ENCODE results near the gene BCL2.

The BCL2 gene

DNA sequence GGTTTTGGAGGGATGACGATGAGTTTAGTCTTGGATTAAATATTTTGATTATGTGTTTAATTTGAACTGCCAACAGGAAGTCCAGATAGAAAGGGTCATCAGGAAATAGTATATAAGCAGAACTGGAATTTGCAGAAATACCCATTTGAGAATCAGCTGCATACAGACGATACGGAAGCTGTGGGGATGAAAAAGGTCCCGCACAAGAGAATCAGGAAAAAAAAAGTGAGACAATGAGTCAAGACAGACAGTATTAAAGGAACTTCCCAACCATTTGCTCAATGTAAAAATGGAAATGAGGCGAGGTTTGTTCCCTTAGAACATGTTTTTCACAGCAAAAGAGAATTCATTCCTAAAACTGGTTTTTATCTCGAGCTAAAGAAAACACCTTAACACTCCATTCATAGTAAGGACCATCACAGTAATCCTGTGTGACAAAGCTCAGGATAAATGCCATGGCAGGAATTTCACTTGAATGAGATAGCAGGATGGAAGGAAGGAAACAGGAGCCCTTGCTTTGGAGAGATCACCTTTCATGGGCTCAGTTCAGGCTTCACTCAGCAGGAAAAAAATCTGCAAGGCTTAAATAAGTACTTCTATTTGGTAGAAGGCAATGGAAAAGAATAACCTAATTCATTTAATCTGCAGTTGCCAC is 29.3 kb downstream of the BCL2 start:
- Mint-ChIP-seq H3K27me3 (no peaks in the 10 kb centered on the region), H3K4me3 (peak overlapping the region; percentile 64), H3K36me3 (ENCODE audit: low read depth) (peaks cover 54% of the 10 kb centered on the region), H3K9me3 (no peaks in the 10 kb centered on the region), H3K27ac (peak overlapping the region; percentile 93), H3K4me1 (ENCODE audit: low read depth) (peaks cover 2% of the 10 kb centered on the region)

DNA sequence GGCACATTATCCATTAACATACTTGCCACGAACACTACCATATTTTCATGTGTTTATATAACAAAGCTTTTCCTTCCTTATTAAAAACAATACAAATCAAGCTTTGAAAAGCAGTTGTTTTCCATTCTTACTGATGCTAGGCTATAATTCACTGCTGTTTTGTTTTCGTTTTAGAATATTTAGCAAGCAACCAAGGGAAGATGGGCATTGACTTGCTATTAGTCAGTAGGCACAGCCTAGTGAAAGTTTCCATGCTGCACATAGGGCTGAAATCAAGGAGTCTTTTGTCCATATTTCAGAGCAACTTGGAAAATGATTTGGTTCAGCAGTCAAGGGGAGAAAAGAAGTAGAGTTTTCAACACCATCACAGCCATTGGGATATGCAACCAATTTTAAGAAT is 31.3 kb downstream of the BCL2 start:
- Mint-ChIP-seq H3K27me3 (no peaks in the 10 kb centered on the region), H3K36me3 (ENCODE audit: low read depth) (peaks cover 55% of the 10 kb centered on the region), H3K4me1 (ENCODE audit: low read depth) (peaks cover 13% of the 10 kb centered on the region), H3K4me3 (no peak overlapping the region), H3K27ac (no peak overlapping the region), H3K9me3 (no peaks in the 10 kb centered on the region)

GRCh38 chr18:63287691-63288220 is 31.8 kb downstream of the BCL2 start:
- H3K27me3 Mint-ChIP-seq, result no peaks in the 10 kb centered on the region
- H3K9me3 Mint-ChIP-seq, result no peaks in the 10 kb centered on the region
- H3K27ac Mint-ChIP-seq, result no peak overlapping the region
- peaks cover 50% of the 10 kb centered on the region for H3K36me3 Mint-ChIP-seq (ENCODE audit: low read depth)
- peaks cover 17% of the 10 kb centered on the region for H3K4me1 Mint-ChIP-seq (ENCODE audit: low read depth)
- H3K4me3 Mint-ChIP-seq, result no peak overlapping the region

- H3K9me3 Mint-ChIP-seq, result no peaks in the 10 kb centered on the region
- no peak overlapping the region for H3K27ac Mint-ChIP-seq
- peaks cover 22% of the 10 kb centered on the region for H3K4me1 Mint-ChIP-seq (ENCODE audit: low read depth)
- H3K4me3 Mint-ChIP-seq, result no peak overlapping the region
- H3K36me3 Mint-ChIP-seq (ENCODE audit: low read depth), result peaks cover 49% of the 10 kb centered on the region
- H3K27me3 Mint-ChIP-seq, result no peaks in the 10 kb centered on the region
Observed at GRCh38 chr18:63286926-63287325, 32.6 kb downstream of the BCL2 start.

DNA sequence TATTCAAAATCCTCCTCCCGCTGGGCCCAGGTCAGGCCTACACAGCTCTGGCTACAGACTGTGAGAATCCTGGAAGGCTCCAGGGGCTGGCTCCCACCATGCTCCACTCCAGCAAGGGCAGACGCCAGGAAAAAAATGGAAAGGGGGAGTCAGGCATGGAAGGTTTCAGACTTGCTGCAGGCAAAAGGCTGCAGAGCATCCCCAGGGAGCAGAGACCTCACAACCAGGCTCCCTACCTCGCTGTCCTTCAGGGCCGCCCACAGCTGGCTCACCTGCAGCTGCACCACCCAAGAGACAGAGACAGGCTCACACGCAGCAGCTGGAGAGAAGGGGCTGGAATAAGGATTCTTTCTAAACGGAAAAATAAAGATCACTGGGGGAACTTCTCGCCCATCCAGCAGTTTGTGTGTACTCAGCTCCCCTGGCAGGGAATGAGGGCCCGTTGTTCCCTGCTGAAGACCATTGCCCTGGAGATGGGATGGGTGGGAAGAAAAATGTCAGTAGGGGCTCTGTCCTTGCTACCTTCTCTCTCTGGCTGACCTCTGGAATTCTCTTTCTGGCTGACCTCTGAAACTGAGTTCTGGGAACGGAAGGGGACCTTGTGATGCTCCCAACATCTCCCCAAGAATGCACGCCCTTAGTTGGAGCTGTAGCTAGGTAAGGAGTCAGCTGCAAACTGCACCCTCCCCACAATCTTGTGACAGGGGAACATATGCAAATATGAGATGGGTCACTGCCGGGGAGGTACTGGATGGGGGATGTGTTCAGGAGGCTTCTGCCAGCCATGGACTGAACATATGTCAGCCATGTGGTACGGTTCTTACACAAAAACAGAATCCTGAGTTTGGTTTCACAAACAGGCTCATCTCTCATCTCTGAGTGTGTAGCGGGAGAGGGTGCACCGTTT is 34.5 kb downstream of the BCL2 start:
- Mint-ChIP-seq H3K4me1 (ENCODE audit: low read depth) (peaks cover 37% of the 10 kb centered on the region), H3K27me3 (no peaks in the 10 kb centered on the region), H3K4me3 (no peak overlapping the region), H3K36me3 (ENCODE audit: low read depth) (peaks cover 51% of the 10 kb centered on the region), H3K27ac (peak overlapping the region; percentile 21), H3K9me3 (peaks cover 4% of the 10 kb centered on the region)

GRCh38 chr18:63284173-63284799 is 35.3 kb downstream of the BCL2 start:
- no peak overlapping the region for H3K27ac Mint-ChIP-seq
- H3K36me3 Mint-ChIP-seq (ENCODE audit: low read depth), result peaks cover 51% of the 10 kb centered on the region
- H3K4me3 Mint-ChIP-seq, result no peak overlapping the region
- no peaks in the 10 kb centered on the region for H3K27me3 Mint-ChIP-seq
- peaks cover 4% of the 10 kb centered on the region for H3K9me3 Mint-ChIP-seq
- H3K4me1 Mint-ChIP-seq (ENCODE audit: low read depth), result peaks cover 43% of the 10 kb centered on the region

DNA sequence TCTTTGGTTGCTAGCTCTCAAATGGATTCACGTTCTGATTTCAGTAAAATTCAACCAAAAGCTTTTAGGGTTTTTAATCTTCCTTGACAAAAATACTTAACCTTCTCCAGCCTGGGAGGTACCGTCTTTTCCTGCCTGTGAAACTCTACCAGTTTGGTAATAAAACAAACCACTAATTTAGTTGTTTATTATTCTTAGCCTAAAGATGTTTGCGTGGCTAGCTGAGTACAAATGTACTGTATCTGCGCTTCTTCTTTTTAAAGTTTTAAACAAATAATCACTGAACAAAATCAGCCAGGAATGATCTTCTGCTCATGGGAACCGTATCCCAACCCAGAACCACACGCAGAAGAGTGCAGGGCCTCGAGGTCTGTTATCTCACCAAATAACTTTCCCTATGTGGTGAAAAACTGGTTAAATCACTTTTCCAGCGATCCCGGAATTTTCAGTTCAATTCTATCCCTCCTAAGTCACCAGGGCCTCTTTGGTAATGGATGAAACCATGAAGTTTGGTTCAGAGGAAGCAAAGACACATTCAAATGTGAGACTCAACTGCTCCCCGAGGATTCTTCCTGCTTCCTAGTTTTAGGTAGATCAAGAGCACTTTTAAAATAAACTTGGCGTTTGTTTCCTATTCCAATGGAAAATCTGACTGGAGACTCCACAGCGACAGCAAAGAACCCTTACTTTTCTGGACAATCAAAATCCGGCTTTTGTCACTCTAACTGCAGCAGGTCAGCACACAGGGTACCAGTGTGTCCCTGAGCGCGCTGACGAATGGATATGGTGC is 36.1 kb downstream of the BCL2 start:
- peaks cover 59% of the 10 kb centered on the region for H3K36me3 Mint-ChIP-seq (ENCODE audit: low read depth)
- H3K4me1 Mint-ChIP-seq (ENCODE audit: low read depth), result peaks cover 51% of the 10 kb centered on the region
- peaks cover 4% of the 10 kb centered on the region for H3K9me3 Mint-ChIP-seq
- no peaks in the 10 kb centered on the region for H3K27me3 Mint-ChIP-seq
- peak overlapping the region; percentile 46 for H3K27ac Mint-ChIP-seq
- no peak overlapping the region for H3K4me3 Mint-ChIP-seq

- peaks cover 4% of the 10 kb centered on the region for H3K9me3 Mint-ChIP-seq
- H3K4me3 Mint-ChIP-seq, result no peak overlapping the region
- H3K36me3 Mint-ChIP-seq (ENCODE audit: low read depth), result peaks cover 65% of the 10 kb centered on the region
- H3K27ac Mint-ChIP-seq, result no peak overlapping the region
- H3K27me3 Mint-ChIP-seq, result no peaks in the 10 kb centered on the region
- H3K4me1 Mint-ChIP-seq (ENCODE audit: low read depth), result peaks cover 58% of the 10 kb centered on the region
Observed at GRCh38 chr18:63282793-63283192, 36.8 kb downstream of the BCL2 start.

DNA sequence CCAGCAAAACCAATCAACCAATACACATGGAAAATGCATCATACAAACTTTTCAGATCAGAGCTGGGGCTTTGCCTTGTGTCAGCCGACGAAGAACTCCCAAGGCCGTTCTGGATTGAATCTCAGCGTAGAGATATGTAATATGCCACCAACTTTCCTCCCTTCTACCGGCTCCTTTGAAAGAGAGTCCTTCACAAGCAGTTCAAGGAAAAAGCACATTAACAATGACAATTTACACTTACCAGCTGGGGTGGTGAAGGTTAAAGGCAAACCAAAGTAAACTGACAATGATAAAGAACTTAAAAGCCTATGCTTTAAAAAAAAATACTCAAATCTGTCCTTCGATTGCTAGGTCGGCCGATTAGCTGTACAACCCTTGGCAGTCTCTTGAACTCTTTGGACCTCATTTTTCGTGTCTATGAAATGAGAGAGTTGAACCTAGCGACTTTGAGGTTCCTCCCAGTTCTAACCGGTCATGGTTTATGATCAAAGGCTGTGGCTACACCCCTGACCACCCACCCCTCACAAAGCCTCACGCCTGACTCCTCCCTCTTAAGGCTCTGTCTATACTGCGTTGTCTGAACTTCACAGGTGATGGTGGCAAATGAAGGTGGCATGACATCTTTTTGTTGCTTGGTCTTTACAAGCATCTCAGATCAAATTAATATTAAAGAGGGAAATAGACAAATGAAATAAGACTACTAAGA is 46.2 kb downstream of the BCL2 start:
- Mint-ChIP-seq H3K4me1 (ENCODE audit: low read depth) (peaks cover 84% of the 10 kb centered on the region), H3K27me3 (no peaks in the 10 kb centered on the region), H3K9me3 (peaks cover 6% of the 10 kb centered on the region), H3K27ac (peak overlapping the region; percentile 0), H3K4me3 (peak overlapping the region; percentile 2), H3K36me3 (ENCODE audit: low read depth) (peaks cover 54% of the 10 kb centered on the region)

GRCh38 chr18:63272638-63273037 is 46.9 kb downstream of the BCL2 start:
- no peak overlapping the region for H3K27ac Mint-ChIP-seq
- peaks cover 48% of the 10 kb centered on the region for H3K36me3 Mint-ChIP-seq (ENCODE audit: low read depth)
- peaks cover 84% of the 10 kb centered on the region for H3K4me1 Mint-ChIP-seq (ENCODE audit: low read depth)
- H3K27me3 Mint-ChIP-seq, result no peaks in the 10 kb centered on the region
- peaks cover 6% of the 10 kb centered on the region for H3K9me3 Mint-ChIP-seq
- no peak overlapping the region for H3K4me3 Mint-ChIP-seq

DNA sequence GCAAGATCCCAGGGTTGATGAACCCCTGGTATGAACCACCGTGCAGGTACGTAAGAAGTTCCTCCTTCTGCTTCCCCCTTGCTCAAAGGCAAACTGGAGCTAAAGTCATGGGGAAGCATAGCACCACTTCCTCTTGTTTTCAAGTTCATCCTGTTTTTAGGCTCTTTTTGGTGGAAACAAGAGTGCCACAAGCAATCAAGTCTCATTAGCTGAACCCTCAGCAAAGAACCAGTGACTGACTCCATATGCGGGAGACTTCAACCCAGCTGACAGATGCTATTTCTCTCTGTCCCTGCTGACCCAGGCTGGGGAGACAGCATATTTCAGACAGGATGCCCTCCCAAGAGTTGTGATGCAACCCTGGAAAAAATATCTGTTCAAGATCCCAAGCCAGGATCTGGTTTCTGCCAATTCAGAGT is 47.7 kb downstream of the BCL2 start:
- Mint-ChIP-seq H3K27me3 (no peaks in the 10 kb centered on the region), H3K36me3 (ENCODE audit: low read depth) (peaks cover 49% of the 10 kb centered on the region), H3K4me1 (ENCODE audit: low read depth) (peaks cover 88% of the 10 kb centered on the region), H3K9me3 (peaks cover 3% of the 10 kb centered on the region), H3K27ac (no peak overlapping the region), H3K4me3 (no peak overlapping the region)

DNA sequence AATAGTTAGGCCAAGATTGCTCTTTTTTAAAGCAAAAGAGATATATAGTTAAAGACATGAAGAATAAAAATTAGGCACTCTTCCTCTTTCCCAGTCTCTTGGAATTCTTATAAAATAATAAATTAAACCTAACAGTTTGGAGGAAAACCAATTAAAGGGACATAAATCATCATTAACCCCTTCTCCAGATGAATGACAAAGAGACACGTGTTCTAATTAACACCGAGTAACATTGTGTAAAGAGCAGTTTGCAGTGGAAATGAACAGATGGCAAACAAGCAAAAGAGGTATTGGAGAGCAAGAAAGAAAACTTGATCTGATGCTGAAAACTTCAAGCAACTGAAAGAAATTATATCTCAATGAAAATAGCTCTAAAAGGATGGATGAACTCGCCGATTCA is 48.4 kb downstream of the BCL2 start:
- no peaks in the 10 kb centered on the region for H3K27me3 Mint-ChIP-seq
- peaks cover 86% of the 10 kb centered on the region for H3K4me1 Mint-ChIP-seq (ENCODE audit: low read depth)
- peaks cover 46% of the 10 kb centered on the region for H3K36me3 Mint-ChIP-seq (ENCODE audit: low read depth)
- no peaks in the 10 kb centered on the region for H3K9me3 Mint-ChIP-seq
- H3K27ac Mint-ChIP-seq, result peak overlapping the region; percentile 17
- H3K4me3 Mint-ChIP-seq, result no peak overlapping the region

DNA sequence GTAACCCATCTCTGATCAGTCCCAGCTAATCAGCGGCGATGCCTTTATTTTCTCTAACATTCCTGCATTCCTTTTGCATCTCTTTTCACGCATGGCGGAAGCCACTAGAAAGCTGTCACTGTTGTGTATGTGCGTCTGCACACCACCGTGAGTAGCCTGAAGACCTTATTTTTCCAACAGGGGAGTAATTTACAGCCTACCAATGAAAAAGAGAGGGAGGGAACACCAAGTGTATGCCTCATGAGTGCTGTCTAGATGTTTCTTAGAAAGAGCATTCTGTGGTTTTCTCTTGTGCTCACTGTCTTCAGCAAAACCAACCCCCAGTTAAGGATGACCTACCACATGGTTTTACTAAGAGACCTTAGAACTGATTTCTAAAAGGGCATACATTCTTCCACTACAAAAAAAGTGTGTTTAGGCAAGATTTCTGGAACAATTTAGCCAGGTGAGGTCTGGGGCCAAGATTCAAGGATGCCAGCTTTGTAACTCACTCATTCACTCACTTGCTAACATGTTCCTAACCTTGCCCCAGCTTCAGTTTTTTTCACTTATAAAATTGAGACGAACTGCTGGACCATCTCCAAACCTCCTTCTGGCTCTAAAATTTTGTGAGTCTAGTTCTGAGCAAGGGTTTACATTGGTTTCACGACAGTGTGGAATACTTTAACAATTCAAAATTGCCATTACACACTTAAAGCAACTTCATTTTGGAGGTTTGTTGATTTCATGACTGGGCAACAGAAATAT is 51.4 kb downstream of the BCL2 start:
- Mint-ChIP-seq H3K9me3 (no peaks in the 10 kb centered on the region), H3K27me3 (no peaks in the 10 kb centered on the region)

More for the DNA sequence above, 51.4 kb downstream of the BCL2 start:
- peaks cover 82% of the 10 kb centered on the region for H3K4me1 Mint-ChIP-seq (ENCODE audit: low read depth)
- peak overlapping the region; percentile 90 for H3K27ac Mint-ChIP-seq
- H3K4me3 Mint-ChIP-seq, result peak overlapping the region; percentile 44
- peaks cover 35% of the 10 kb centered on the region for H3K36me3 Mint-ChIP-seq (ENCODE audit: low read depth)
